CD4-positive, alpha-beta T cell treated with Interleukin-4 for 4 hours (primary cell): ENCODE measurements around the gene FAM111A.

ENCODE experiments used
- DNase-seq: peaks from one replicate; pipeline ENCODE4 v3.0.0-alpha.2; 2020

The FAM111A gene

GRCh38 chr11:59141673-59142460 lies 789 bp upstream of the FAM111A start:
- no peak for DNase-seq

DNA sequence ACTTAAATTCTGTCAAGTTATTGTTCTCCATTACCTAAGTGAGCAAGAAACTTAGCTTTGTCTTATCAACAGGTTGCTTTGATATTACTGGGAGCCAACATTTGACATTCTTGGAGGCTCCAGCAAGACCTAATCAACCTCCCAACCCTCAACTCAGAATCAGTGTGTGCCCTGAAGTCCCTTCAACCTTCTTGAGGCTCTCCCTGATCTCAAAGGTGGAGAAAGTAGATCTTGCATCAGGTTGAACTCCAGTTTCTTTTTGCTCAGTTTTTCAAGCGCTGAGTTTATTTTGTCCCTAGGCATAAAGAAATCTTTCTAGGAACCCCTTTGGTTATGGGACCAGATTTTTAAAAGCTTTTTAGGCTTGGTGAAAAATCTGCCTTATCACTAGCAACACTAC lies 1.4 kb downstream of the FAM111A start:
- no peak for DNase-seq

DNA sequence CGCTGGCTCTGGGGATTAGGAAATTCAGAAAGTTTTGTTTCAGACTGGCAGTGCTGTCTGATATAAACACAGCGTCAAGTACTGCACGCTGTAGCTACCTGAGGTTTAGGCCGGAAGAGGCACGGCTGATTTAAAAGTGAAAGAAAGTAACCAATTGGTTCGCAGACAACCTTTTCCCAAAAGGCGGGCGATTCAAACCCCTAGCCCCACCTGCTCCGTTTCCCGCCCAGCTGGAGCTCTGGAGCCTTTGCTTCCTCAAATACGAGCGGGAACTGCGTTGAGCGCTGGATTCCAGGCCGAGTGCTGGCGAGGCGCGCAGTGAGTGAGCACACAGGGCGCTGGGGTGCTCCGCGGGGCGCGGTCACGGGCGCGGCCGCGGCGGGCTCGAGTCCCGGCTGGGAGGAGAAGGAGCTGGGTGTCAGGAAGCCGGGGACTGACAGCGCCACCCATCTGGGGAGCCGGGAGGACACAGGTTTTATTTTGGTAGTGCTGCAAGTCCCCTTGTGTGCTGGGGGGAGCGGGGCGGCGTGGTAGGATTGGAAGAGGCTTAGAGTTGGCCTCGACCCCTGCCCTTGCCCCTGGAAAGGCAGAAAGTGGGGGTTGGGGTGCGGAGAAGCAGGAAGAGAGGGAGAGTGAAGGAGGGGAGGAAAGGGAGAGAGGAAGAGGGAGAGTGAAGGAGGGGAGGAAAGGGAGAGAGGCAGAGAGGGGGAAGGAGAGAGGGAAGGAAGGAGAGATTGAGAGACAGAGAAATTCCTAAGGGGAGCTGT lies 2.1 kb downstream of the FAM111A start:
- DNase-seq, result peak; percentile 85

DNA sequence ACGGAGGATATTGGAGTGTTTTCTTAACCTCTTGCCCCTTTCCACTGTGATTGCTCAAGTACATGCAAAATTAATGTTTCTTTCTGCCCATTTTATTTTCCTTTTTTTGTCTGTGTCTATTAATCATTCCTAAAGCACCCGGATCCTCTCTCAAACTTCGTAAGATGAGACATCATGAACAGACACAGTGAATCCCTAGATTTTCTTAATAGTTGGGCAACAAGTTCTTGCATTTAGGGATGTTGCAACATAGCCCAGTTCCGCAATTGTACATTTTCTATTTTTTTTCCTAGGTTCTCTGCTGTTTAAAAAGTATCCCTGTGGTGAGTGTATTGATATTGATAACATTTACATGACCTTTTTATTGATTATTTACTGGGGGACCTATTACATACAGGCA lies 2.9 kb downstream of the FAM111A start:
- DNase-seq, result no peak

- DNase-seq, result no peak
Measured at GRCh38 chr11:59151761-59152160, 9.1 kb downstream of the FAM111A start.

GRCh38 chr11:59152312-59152951 lies 9.8 kb downstream of the FAM111A start:
- no peak for DNase-seq

- DNase-seq, result no peak
Measured at GRCh38 chr11:59154610-59155009, 12.0 kb downstream of the FAM111A start.

DNA sequence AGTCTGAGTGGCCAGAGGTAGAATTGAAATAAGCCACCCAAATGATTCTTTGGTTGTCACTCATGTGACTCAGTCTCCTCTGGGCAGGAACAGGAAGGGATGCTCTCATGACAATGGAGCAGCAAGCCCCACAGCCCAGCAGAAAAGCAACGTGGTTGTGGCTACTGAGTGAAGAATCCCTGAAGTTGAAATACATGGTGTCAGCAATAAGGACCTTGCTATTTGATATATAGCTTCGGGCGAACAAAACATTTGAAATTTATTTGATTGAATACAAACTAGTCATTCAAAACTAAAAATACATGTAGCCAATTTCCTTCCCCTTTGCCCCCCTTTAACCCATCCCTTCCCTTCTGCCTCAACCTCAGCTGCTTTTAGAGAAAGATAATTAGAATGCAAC lies 14.8 kb downstream of the FAM111A start:
- DNase-seq, result no peak

GRCh38 chr11:59158206-59159068 lies 15.8 kb downstream of the FAM111A start:
- peak; percentile 75 for DNase-seq

GRCh38 chr11:59164028-59164427 lies 21.4 kb downstream of the FAM111A start:
- DNase-seq, result no peak

DNA sequence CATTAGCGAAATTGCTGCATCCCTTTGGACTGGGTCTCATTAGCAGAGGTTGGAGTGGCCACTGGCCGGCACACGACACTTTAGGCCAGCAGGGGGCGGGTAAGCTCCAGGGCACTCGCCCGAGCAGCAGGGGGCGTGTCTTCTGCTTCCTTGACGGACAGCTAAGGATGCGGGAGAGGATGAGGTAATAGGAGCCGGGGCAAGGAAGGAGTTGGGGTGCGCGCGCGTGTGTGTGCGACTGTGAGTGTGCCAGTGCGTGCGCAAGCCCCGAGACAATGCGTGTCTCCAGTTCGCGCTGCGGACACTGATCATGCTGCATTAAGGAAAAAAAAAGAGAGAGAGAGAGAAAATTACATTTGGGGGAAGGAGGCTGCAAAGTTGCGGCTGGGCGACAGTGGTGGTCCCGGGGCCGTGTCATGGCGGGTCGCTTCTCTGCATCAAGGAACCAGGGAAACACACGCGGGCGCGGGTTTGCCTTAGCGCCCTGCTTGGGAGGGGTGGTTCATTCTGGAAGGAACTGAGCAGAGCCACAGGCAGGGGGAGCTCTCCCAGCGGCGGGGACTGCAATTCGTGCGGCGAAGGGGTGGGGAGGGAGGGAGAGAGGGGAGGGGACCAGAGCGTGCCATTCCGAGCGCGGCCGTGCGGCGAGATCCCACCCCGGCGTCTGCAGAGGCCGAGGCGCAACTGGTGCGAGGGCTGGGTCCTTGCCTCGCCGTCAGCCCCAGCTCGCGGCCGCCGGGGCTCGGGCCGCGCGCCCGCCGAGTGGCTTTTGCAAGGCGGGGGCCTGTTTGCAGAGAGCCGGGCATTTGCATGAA lies 29.1 kb downstream of the FAM111A start, which contains the start of gene DTX4:
DTX4 (plus strand) TSS at position 625 of the 815 bp plus-strand sequence. CDS start 464 bp downstream, outside the sequence.
- DNase-seq, result peak; percentile 84

- peak; percentile 6 for DNase-seq
Measured at GRCh38 chr11:59172345-59173079, 29.9 kb downstream of the FAM111A start.

GRCh38 chr11:59173080-59173963 lies 30.7 kb downstream of the FAM111A start:
- no peak for DNase-seq

GRCh38 chr11:59173964-59174663 lies 31.5 kb downstream of the FAM111A start:
- no peak for DNase-seq

DNA sequence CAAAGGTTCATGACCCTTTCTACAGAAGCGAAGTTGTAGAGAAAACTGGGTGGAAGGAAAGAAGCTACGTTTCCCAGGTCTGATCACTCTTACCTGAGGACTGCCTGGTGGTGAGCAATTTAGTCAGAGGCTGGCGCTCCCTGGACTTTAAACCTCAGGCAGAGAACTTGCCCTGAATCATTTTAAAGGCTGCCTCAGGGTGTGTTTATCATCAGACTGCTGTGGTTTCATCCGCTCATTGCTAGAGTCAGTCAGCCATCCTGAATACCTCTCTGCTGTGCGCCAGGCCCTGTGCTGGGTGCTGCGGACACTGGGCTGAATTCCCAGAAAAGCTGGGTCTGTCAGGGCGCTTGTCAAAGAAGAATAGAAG lies 32.0 kb downstream of the FAM111A start:
- no peak for DNase-seq

DNA sequence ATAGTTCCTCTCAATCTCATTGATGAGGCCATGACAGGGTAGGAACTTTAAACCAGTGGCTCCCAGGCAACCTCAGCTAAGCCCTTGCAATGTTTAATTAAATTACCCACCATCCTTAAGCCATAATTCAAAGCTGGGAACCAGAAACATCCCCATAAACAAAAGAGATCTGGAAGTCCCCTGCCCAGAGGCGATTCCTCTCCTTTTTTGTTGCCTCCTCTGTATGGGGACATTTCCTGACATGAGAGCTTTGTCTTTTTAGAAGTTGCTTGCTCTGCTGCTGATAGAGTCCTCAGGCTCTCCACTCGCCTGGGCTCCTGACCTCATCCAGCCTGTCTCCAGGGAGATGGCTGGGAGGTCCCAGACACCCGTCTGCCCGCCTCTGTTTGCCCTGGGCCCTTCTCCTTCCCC lies 32.4 kb downstream of the FAM111A start:
- DNase-seq, result no peak

- DNase-seq, result no peak
Measured at GRCh38 chr11:59176330-59176729, 33.7 kb downstream of the FAM111A start.

DNA sequence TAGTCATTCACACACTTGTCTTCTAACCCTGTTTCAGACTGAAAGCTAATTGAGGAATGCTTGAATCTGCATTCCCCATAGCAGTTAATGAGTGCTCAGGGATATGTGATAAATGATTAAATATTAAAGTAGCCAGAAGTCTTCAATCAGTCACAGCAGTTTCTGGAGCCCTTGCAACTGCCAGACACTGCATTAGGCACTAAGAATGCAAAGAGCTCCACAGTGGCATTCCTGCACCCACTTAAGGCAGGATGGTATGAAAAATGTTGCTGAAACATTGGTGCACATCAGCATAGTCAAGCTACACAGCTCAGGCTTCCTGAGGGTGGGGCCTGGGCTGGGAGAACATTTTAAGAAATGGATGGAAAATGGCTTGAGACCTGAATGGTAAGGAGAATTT lies 35.7 kb downstream of the FAM111A start:
- no peak for DNase-seq

DNA sequence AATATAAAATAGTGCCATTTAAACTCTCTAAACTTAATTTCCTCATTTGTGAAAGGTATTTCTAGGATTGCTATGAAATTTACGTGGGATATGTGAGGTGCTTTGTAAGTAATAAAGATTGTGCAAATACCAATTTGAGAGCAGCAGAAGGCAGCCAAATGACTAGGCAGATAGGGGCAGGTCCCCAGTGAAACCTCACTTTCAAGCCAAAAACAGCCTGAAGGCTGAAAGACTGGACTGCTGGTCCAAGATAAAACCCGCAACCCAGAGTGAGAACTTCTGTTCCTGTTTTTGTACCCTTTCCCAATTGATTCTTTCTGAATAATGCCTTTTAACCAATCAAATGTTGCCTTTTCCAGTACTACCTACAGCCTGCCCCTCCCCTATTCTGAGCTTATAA lies 36.5 kb downstream of the FAM111A start:
- DNase-seq, result no peak
